ENCODE measurements around the gene DPH3.
"Not testable (repeated sequence)": the region's sequence is repeated elsewhere in the genome, so short reads cannot be mapped to it uniquely, and the experiment has no call there.

DPH3 gene

DNA sequence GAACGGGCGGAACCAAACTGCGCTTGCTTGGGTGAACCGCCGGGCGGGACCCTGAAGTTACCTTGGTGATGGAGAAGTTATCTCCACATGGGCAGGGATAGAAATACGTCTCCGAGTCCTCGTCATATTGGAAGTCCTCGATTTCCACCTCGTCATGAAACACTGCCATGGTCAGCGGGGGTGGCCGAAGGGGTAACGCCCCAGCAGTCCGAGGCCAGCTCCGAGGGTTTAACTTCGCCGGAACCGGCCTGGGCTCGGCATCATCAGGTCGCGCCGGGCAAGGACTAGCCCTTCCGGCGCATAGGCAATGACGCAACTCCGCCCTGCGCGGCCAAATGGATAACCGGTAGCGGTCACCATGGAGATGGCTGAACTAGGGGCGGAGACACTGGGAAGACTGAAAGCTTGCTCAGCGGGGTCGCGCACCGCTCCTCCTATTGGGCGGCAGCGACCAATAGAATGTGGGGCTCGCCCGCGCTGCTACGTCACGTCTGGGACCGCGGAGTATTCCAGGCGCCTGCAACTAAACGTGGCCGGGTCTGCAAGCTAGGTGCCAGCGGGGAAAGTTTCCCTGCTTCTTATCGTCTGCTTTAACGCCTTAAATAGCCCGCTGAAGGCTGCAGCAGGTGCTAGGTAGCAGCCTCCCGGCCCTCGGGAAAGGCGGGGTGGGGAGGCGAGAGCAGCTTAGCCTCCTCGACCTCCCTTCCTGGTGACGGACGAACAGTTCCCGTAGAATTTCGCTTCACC is at the start of gene DPH3, which contains the start of gene OXNAD1:
Gene DPH3 (minus strand): TSS at position 236 of the 747 bp plus-strand sequence. CDS start 67 bp downstream, at position 169.
Gene OXNAD1 (plus strand): TSS at position 505 of the 747 bp plus-strand sequence. CDS start 5,741 bp downstream, outside the sequence.
- FAIRE-seq (peak; percentile 78), DNase-seq (ENCODE audit: low spot score) (peak; percentile 95)

DNA sequence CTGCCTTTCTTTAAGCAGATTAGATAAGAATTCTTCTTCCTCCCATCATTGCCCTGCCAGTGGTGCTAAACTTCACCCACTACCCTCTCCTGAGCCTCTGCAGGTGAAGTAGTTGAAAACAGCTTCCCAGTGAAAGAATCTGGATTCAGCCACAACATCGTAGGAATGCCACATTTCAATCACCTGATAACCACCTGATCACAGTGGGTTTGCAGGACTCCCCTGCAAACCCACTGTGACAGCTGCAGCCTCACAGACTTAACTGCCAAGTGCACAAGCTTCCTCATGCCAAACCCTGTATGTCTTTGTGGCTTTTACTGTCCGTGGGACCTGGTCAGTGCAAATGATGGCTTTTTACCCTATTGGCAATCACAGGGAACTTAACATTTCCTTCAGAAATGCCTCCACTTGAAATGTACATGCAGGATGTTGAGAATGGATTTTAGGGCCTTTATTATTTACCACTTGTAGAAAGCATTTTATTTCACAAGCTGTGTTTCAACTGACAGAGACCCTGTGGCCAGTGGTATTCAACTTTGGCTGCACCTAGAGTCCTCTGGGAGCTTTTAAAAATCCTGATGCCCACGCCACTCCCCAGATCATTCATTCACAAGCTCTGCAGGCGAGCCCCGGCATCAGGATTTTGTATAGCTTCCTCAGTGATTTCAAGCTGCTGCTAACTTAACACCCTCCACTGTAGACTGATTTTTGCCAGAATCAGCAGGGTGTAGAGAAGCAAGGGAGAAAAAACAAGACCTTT is 49.3 kb upstream of the DPH3 start:
- FAIRE-seq (no peak), DNase-seq (ENCODE audit: low spot score) (no peak)

DNA sequence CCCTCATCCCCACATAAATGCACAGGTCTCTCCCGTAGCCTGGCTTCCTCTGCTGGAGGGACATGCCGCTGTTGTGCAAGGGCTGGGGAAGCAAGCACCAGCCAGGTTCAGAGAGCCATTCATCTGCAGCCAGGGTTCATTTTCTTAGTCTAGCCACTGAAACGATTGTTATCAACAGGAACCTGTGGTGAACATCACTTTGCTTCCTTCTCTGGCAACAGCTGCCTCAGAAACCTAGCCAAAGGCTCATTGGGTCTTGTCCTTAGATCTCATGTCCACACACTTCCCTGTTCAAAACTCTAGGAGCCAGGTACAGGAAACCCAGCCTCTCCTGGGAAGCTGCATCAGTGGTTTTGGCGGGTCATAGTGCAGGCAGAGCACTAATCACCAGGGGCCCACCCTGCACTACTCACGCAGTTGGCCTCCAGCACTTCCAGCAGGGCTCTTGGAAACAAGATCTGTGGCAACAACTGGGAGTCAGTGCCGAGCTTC is 47.3 kb upstream of the DPH3 start:
- no peak for FAIRE-seq
- DNase-seq (ENCODE audit: low spot score) = no peak

DNA sequence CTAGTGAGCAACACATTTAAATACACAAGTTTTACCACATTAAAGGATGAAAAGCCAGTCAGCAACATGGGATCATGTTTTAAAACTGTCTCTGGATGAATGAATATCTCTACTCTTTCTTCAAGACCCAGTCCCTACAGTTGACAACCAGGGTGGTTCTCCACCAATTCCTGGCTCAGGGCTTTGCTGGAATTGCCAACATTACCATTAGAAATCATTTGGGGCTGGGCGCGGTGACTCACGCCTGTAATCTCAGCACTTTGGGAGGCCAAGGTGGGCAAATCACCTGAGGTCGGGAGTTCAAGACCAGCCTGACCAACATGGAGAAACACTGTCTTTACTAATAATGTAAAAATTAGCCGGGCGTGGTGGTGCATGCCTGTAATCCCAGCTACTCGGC is 45.7 kb upstream of the DPH3 start:
- FAIRE-seq = not testable (repeated sequence)

DNA sequence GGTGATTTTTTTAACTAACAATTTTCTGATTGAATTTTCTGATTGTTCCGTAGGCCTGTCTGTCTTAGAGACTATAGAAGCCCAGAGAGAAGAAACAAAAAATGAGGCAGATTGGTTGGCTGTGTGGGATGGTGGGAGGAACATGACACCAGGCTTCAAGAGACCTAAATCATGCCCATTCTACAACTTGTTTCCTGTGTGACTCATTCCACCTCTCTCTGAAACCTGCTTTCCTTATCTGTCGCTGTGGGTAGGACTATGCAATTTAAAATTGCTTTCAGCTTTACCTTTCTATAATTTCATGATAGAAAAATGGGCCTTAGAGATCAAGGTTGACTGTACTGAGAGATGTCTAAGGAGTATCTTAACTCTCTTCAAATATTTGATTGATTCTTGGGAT is 44.8 kb upstream of the DPH3 start:
- peak; percentile 29 for FAIRE-seq
- peak; percentile 31 for DNase-seq (ENCODE audit: low spot score)

More for the DNA sequence above, 45.7 kb upstream of the DPH3 start:
- not testable (repeated sequence) for DNase-seq (ENCODE audit: low spot score)

DNA sequence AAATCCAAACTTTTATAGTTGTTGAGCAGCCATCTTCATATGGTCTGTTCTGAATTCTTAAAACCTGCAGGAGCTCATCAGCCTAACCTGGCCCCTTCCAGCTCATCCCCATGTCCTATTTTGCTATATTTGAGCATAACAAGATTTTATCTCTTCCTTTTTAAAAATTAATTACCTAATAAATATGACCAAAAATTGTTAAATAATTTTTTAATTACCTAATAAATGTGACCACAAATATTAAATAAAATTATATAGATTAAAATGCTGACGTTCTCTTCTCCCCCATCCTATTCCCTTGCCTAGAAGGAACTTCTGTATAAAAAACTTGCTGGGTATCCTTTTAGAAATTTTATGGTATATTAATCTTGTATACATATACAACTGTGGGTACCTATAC is 44.0 kb upstream of the DPH3 start:
- FAIRE-seq (no peak), DNase-seq (ENCODE audit: low spot score) (no peak)

DNA sequence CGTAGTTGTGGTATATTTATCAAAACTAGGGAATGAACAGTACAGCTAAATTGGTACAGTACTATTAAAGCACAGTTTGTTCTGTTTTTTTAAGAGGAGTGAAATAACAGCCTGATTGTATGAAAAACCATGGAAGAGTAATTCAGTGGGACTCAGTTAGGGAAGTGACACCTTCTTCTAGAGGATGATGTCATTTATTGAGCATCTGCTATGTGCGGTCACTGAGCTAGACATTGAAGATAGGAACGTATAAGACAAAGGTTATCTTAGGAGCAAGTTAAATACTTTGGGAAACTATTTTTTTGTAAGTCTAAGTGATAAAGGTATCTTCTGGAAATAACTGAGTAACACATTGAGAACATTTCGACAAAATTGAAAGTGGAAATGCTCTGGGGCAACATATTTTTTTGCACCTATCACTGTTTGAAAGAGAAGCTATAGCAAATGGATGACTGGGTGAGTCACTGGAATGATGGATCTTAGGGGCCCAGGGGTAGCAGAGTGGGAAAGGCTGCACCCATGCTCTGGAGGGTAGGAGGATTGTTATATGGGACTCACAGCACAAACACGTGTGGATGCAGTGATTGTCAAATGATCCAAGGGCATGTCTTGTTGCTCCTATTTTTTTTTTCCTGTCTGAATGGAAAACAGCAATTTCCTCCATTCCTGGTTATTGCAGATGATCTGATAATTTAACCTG is 43.2 kb upstream of the DPH3 start:
- DNase-seq (ENCODE audit: low spot score) (no peak), FAIRE-seq (no peak)

DNA sequence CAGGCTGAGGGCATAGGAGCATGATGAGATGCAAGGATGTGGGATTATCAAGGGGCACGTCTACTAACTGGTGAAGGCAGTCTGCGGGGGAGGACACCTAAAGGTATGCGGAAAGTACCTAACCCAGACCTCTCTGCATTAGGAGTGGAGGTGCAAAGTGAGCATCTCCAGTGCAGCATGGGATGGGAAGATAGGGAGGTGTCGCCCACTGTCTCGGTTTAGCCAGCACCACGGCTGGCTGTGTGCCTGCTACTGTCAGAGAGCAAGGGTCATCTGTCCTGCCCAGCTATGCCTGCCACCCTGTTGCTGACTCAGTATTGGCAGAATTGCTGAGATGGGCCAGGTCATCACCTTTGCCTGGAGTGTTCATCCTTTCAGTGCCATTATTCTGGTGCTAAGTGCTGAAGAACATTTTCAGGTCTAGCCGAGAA is 40.4 kb upstream of the DPH3 start:
- DNase-seq (ENCODE audit: low spot score) = no peak
- FAIRE-seq = no peak

DNA sequence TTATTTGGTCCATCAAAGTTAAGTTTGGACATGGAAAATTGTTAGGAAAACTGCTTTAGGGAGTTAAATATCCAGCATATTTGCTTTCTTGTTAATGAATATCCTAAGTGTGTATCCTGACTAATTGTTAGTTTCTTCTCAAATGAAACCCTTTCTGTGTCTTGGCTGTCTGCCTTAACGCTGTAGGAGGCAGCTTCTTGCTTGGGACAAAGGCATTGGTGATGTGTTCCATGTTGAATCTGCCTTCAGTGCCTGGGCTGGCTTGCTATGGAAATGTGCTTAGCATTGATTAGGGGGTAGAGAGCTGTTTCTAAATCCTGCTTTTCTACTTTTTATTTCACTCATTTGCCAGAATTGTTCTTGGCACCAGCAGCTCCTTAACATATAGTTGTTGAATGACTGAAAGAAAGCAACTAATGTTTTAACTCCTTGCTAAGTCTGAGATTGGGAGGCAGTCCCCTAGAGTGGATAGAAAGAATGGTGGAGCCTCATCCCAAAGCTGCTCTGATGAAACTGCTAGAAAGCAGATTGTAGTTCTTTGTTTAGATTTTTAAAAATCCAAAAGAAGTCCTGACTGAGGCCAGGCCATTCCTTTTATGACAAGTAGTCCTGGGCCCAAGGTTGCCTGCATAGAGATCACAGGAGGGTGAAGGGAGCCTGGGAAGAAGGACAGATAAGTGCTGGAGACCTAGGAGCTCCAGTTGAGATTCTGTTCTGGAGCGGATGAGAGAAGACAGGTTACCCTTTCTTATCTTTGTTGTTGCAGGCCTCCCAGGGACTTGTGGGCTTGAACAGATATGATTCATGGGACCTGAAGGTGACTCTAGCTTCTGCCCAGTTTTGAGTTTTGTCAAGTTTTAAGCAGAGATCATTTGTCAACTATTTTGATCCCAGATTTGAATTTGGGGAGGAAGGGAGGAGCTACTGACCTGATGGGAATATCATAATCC is 39.6 kb upstream of the DPH3 start:
- FAIRE-seq (no peak), DNase-seq (ENCODE audit: low spot score) (no peak)

DNA sequence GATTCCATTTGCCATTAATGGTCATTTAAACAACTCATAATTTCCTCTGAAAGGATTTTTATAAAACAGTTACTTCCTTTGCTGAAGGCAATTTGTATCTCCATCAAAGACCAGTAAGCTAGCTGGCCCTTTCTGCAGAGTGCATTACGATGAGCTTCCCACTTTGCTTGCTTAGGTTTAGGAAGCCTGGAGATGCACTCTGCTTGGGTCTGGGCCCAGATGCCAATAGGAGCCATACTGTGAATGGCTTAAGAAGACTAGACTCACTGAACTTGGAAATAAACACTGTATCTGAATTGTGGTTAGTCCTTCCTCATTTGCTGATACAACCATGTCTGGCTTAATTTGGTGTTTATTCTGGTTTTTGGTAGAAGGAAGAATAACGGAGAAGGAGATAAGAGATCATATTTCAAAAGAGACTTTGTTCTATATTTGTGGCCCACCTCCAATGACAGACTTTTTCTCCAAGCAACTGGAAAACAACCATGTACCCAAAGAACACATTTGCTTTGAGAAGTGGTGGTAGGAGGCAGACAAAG is 38.4 kb upstream of the DPH3 start:
- FAIRE-seq (no peak), DNase-seq (ENCODE audit: low spot score) (no peak)

DNA sequence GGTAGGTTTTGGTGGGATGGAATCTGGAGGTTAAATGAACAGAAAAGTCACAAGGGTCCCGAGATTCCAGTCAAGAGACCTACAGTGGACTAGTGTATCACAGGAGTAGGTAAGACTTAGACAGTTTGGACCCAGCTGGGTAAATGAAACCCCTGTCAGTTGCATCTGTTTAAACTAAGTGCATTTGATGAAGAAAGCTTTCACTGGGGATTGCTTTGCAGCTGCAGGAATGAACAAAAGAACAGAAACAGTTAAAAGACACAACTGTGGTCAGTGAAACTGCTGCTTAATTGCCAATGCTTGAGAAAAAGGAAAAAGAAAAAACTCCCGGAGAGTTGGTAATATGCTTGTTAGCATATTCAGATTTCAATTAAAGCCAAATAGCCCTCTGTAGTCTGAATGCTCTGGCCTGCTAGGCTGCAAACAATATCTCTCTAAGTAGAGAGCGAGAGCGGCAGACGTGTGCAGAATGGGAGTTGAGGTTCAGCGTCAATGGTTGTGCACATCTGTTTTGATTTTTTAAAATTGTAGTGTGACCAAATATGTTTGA is 37.4 kb upstream of the DPH3 start:
- FAIRE-seq (no peak), DNase-seq (ENCODE audit: low spot score) (no peak)

DNA sequence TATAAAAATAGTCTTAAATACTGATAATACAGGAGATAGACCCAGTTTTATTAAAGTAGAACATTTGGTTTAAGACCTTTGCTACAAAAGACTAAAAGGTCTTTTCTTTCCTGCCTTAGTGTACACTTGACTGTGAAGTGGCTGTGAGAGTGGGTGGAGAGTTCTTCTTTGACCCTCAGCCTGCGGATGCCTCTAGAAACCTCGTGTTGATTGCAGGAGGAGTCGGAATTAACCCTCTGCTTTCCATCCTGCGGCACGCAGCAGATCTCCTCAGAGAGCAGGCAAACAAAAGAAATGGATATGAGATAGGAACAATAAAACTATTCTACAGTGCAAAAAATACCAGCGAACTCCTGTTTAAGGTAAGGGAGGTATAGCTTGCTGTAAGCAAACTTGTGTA is 36.8 kb upstream of the DPH3 start:
- no peak for DNase-seq (ENCODE audit: low spot score)
- no peak for FAIRE-seq

DNA sequence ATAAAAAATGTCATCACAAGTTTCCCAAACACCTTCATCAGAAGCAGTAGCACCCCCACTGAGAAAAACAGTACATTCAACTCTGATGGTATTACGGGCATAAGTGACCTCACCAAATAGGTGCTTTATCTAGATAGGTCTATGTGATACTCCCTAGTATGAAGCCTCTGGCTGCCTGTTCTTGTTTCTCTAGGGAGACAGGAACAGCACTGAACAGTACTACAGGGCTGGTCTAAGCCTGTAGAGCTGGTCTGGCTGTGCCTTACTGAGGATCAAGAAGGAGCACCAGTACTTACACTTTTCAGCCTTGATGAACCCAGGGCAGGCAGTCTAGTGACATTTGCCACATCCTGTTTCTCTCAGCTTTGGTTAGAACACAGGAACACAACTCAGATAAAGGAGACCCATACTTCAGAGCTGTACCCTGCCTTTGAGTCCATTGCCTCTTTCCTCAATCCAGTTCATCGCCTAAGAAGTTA is 36.2 kb upstream of the DPH3 start:
- DNase-seq (ENCODE audit: low spot score) = no peak
- FAIRE-seq = no peak

DNA sequence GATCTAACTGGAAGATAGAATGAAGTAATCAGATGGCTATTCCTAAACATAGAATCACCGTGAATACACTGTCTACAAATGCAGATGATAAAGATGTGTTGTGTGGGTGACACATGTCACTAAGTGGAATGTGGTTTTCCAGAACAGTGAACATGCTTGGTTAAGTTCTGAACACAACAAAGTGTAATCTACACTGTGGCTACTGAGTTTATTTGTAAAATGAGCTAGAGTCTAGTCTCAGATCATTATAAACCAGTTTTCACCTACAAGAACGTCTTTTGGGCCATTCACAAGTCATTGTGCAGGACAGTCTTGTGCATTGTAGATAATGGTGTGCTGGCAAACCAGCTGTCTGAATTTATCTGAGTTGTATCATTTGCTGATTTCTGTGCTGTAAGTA is 35.6 kb upstream of the DPH3 start:
- peak; percentile 59 for DNase-seq (ENCODE audit: low spot score)
- FAIRE-seq = peak; percentile 63

DNA sequence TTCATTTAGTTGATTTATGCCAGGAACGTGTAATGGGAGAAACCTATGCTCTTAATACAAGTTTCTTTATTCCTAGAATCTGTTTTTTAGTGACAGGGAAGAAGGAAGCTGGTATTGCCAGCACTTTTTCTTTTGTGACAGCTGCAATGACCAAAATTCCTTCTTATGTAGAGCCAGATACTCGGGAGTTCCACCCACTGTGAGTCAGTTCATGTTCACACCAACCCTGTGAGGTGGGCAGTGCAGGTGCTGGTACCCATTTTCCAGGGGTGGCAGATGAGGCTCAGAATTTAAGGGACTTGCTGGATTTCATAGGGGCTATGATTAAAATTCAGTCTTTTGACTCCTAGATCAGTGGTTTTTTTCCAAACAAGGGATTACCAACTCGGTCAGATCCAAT is 35.0 kb upstream of the DPH3 start:
- DNase-seq (ENCODE audit: low spot score) (no peak), FAIRE-seq (no peak)

DNA sequence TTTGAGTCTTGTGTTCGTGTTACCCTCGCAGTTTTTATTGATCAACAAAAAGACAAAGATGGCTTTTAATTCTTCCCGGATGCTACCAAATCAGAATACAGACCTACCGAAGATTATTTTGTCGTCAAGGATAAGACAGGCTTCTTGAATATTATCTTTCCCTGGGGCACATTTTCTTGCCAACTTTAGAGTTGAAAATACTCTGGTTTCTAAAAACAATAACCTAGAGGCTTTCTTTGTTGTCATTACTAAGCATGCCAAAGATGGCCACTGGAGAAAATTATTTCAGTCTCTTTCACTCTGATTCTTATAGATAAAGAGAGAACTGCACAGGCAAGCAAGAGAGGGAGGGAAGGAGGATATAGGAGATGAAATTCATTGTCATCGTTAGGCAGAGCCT is 34.1 kb upstream of the DPH3 start:
- FAIRE-seq = no peak
- DNase-seq (ENCODE audit: low spot score) = no peak

DNA sequence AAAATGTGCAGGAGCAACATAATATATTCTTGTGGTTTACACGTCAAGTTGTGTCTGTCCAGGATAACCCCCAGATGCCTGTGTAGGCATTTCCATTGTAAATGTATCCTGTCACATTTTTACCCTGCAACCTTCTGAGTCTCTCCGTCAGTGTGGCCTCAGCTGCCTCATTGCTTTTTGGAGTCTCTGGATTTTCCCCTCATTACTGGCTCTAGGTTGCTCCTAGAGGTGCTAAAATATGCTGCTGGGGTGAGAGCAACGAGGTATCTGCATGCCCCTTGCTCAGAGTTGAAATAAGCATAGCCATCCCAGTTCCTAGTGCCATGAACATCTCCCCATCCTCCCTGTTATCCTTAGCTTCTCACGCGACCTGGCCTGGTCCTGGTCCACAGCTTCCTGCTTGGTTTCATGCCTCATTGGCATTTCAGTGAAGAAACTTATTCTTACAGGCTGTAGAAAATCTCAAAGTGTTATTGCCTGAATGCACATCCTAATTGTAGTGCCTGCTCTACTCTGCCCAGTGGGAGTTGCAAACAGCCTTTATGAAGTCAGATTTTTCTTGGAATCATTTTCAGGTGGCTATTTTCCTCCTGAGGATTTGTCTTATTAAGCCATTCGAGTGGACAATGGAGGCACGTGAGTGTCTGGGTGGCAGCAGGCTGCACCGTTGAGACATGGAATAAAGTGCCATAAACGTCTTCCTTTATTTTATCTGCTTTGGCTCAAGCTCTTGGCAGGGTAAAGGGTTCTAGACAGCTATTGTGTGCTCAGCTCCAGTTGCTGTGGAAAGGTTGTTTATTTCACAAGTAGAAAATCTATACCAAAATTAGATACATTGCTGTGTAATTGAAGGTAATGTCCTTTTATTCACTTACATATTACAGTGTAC is 33.5 kb upstream of the DPH3 start:
- FAIRE-seq (no peak), DNase-seq (ENCODE audit: low spot score) (no peak)

DNA sequence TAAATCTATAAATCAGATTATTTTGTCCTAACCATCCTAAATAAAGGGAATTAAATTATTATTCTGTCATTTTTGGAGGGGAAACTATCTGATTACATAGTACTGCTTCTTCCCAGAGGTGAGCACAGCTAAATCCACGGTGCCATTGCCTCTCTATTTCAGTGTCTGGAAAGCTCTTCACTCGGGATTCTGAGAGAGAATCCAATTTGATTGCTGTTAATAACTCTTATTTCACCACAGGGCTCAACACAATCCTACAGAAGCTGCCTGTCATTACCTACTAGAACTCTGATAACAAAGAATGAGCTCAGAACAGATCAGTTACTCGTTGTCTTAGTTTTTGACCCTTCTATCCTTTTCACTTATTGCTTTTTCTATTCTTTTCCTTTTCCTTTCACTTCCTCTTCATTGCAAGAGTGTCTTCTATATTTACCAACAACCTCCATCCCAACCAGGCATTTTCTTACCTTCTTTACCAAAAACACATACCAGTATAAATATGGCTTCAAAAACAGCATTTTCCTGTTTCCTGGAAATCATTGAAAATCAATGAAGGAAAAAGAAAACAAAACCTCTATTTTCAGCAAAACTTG is 30.7 kb upstream of the DPH3 start:
- FAIRE-seq (no peak), DNase-seq (ENCODE audit: low spot score) (no peak)

DNA sequence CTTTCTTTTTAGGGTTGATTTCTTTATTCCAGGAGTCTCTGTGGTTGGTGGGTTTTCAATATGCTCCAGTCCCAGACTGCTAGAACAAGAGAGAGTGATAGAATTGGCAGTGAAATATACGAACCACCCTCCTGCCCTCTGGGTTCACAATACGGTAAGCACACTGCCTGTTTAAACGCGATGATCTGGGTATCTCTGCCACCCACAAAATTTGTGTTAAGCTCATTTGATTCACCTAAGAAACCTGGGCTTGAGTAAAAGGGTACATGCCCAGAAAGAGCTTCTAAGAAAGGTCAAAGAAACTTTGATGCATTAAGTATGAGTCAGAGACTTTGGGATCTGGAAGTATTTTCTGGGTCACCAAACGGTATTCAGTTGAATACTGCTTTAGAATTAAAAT is 30.1 kb upstream of the DPH3 start:
- FAIRE-seq (no peak), DNase-seq (ENCODE audit: low spot score) (no peak)

All from RCC 7860 (cell line).